NCI-H1417 (cell line): ENCODE data around the gene FGFRL1.
A peak's percentile ranks its signal among the peaks of the same experiment; 100 is the strongest.

Experiments used
- DNase-seq, 3 experiments: peaks; one replicate each; lab custom pipeline; 2025; lab: John Stamatoyannopoulos, UW

The FGFRL1 gene

GRCh38 chr4:1023075-1023640, 11.7 kb downstream of the FGFRL1 start:
- no peak for DNase-seq

GRCh38 chr4:1023895-1024740, 12.7 kb downstream of the FGFRL1 start:
- DNase-seq = no peak

GRCh38 chr4:1024882-1025545, 13.6 kb downstream of the FGFRL1 start:
- no peak for DNase-seq

GRCh38 chr4:1026115-1026514, 14.7 kb downstream of the FGFRL1 start:
- DNase-seq = peak in 1 of 3 experiments; percentile 6

GRCh38 chr4:1027219-1027914, 15.9 kb downstream of the FGFRL1 start:
- no peak for DNase-seq

- DNase-seq = no peak
Observed at GRCh38 chr4:1027915-1028238, 16.5 kb downstream of the FGFRL1 start.

- DNase-seq = no peak
Observed at GRCh38 chr4:1028574-1029220, 17.3 kb downstream of the FGFRL1 start.

GRCh38 chr4:1029529-1029928, 18.1 kb downstream of the FGFRL1 start:
- DNase-seq = no peak

- no peak for DNase-seq
Observed at GRCh38 chr4:1030031-1030430, 18.6 kb downstream of the FGFRL1 start.

GRCh38 chr4:1030559-1030958, 19.1 kb downstream of the FGFRL1 start:
- DNase-seq = peak in 1 of 3 experiments; percentile 7

GRCh38 chr4:1031346-1031745, 19.9 kb downstream of the FGFRL1 start:
- DNase-seq = no peak

- peak in 1 of 3 experiments; percentile 12 for DNase-seq
Observed at GRCh38 chr4:1031956-1032795, 20.8 kb downstream of the FGFRL1 start.

- DNase-seq = no peak
Observed at GRCh38 chr4:1032861-1033260, 21.4 kb downstream of the FGFRL1 start.

GRCh38 chr4:1033840-1034551, 22.6 kb downstream of the FGFRL1 start:
- no peak for DNase-seq

- no peak for DNase-seq
Observed at GRCh38 chr4:1035510-1035909, 24.1 kb downstream of the FGFRL1 start.

- no peak for DNase-seq
Observed at GRCh38 chr4:1036095-1036494, 24.7 kb downstream of the FGFRL1 start.

GRCh38 chr4:1036976-1037810, 25.8 kb downstream of the FGFRL1 start:
- DNase-seq = no peak

GRCh38 chr4:1038948-1039492, 27.6 kb downstream of the FGFRL1 start:
- DNase-seq = no peak
